ENCODE results near the gene CCDC40.

DNA sequence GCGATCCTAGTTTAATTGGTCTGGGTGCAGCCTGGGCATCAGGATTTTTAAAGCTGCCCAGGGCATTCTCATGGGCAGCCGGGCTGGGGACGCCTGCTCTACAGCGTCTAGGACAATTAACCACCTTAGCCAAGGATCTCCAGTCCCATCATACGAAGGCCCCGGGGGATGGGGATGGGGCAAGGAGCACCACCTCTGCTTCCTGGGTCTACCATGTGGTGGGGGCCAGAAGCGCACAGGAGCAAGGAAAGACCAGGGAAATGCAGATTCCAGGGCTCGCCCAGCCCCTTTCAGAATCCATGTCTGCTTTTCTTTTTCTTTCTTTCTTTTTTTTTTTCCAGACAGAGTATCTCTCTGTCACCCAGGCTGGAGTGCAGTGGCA, 30.1 kb upstream of the CCDC40 start:
- TF ChIP-seq POLR2A (IDR thresholded peaks at IDR 0.05) (no peak), POLR2AphosphoS5 (IDR thresholded peaks at IDR 0.05) (no peak)
- TF ChIP-seq, protein P1, sequence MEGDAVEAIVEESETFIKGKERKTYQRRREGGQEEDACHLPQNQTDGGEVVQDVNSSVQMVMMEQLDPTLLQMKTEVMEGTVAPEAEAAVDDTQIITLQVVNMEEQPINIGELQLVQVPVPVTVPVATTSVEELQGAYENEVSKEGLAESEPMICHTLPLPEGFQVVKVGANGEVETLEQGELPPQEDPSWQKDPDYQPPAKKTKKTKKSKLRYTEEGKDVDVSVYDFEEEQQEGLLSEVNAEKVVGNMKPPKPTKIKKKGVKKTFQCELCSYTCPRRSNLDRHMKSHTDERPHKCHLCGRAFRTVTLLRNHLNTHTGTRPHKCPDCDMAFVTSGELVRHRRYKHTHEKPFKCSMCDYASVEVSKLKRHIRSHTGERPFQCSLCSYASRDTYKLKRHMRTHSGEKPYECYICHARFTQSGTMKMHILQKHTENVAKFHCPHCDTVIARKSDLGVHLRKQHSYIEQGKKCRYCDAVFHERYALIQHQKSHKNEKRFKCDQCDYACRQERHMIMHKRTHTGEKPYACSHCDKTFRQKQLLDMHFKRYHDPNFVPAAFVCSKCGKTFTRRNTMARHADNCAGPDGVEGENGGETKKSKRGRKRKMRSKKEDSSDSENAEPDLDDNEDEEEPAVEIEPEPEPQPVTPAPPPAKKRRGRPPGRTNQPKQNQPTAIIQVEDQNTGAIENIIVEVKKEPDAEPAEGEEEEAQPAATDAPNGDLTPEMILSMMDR (IDR thresholded peaks at IDR 0.05), result no peak
